ENCODE results near the gene TRIAP1. TPM values are rescaled to one million over a fixed set of nuclear protein-coding genes. Genes with fewer than 3 reads are reported as not detected.

Gene TRIAP1
- total and polyA plus RNA-seq, 2 donors (not counting 3 experiments of a cell fraction or from before 2014, with no cell fraction given) = 26.1 to 46.0 TPM

DNA sequence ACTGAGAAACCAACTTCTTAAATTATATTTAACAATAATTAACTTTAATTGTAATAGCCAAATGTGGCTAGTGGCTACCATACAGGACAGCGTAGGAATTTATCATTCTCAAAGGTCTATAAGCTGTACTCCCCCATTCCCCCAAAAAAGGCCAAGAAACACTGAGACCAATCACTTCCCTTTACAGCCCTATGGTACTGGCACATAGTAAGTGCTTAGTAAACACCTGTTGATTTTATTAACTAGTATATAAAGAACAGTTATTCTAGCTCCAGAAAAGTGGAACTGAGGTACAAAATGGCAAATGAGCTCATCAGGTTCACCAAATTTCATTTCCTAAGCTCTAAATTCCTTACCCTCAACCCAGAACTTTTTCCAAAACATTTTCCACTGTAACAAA is 29.5 kb upstream of the TRIAP1 start:
- no peaks in the 10 kb centered on the region for H3K79me2 ChIP-seq (ENCODE audit: control insufficient read depth, insufficient read depth, low read length)
- H3K9me3 ChIP-seq (replicated peaks; ENCODE audit: control insufficient read depth, insufficient read depth, low read length) = no peaks in the 10 kb centered on the region
- intact Hi-C loops (cut with micrococcal nuclease) = no loop called here
- no TSS peak for BruUV-seq (replicated peaks)
- peaks cover 6% of the 10 kb centered on the region for H3K4me1 ChIP-seq (ENCODE audit: control insufficient read depth, extremely low read depth, insufficient read depth, low read length)
- no peaks in the 10 kb centered on the region for H3K27me3 ChIP-seq (ENCODE audit: control insufficient read depth in 2 of 2, insufficient read depth in 2 of 2, low read length in 2 of 2)
- CTCF ChIA-PET = interaction anchor here (1.1 to 1.2 kb wide), 3 partner anchors 11 to 28 kb away, joined by 3 to 5 read pairs (median 4); no protein-coding TSS in a partner anchor
- DNase-seq (ENCODE audit: low read depth, low spot score) = no peak
- dilution Hi-C loops (cut with MboI; ENCODE audit: extremely low pct_ligation_motif_present, low sequenced_read_pairs) = no loop called here
- no peak overlapping the region for H3K4me2 ChIP-seq (ENCODE audit: insufficient read depth, low read length)
- H3K4me3 ChIP-seq (replicated peaks in 1 of 3; ENCODE audit: insufficient read depth in 1 of 3, low read depth in 1 of 3, low read length in 3 of 3) = no peak overlapping the region
- no peaks in the 10 kb centered on the region for H4K20me1 ChIP-seq (replicated peaks; ENCODE audit: control insufficient read depth, extremely low read depth, insufficient read depth, low read length)
- H3K9me1 ChIP-seq (replicated peaks; ENCODE audit: control insufficient read depth, extremely low read depth, insufficient read depth, low read length) = no peaks in the 10 kb centered on the region
- POLR2A ChIA-PET = interaction anchor here (1.5 kb wide), 1 partner anchor 21 kb away, joined by 11 read pairs; the partner anchor contains the start of gene DYNLL1
- no peak overlapping the region for H3K9ac ChIP-seq (replicated peaks; ENCODE audit: extremely low read depth, insufficient read depth, low read length)
- no peak for TF ChIP-seq MAX (IDR thresholded peaks at IDR 0.05; ENCODE audit: insufficient read depth, insufficient read length)
- TF ChIP-seq FOS (IDR thresholded peaks at IDR 0.05; ENCODE audit: borderline replicate concordance, insufficient read depth, low read length) = no peak
- TF ChIP-seq EZH2 (IDR thresholded peaks at IDR 0.05; ENCODE audit: borderline replicate concordance, low read depth, low read length, severe bottlenecking) = no peak
- TF ChIP-seq JUN (IDR thresholded peaks at IDR 0.05; ENCODE audit: borderline replicate concordance, insufficient read depth, insufficient read length, low read depth) = no peak
- TF ChIP-seq GATA2 (IDR thresholded peaks at IDR 0.05; ENCODE audit: insufficient read depth, insufficient read length, low read depth, low read length) = no peak
- TF ChIP-seq, protein P1, sequence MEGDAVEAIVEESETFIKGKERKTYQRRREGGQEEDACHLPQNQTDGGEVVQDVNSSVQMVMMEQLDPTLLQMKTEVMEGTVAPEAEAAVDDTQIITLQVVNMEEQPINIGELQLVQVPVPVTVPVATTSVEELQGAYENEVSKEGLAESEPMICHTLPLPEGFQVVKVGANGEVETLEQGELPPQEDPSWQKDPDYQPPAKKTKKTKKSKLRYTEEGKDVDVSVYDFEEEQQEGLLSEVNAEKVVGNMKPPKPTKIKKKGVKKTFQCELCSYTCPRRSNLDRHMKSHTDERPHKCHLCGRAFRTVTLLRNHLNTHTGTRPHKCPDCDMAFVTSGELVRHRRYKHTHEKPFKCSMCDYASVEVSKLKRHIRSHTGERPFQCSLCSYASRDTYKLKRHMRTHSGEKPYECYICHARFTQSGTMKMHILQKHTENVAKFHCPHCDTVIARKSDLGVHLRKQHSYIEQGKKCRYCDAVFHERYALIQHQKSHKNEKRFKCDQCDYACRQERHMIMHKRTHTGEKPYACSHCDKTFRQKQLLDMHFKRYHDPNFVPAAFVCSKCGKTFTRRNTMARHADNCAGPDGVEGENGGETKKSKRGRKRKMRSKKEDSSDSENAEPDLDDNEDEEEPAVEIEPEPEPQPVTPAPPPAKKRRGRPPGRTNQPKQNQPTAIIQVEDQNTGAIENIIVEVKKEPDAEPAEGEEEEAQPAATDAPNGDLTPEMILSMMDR (IDR thresholded peaks at IDR 0.05; ENCODE audit: extremely low read depth in 1 of 2, insufficient read depth in 1 of 2, low read depth in 1 of 2, low read length in 2 of 2) = no peak
- no peak for TF ChIP-seq MYC (IDR thresholded peaks at IDR 0.05; ENCODE audit: low read depth, low read length)
- TF ChIP-seq POLR2AphosphoS5 (IDR thresholded peaks at IDR 0.05; ENCODE audit: insufficient read depth, low read depth, low read length) = no peak
- TF ChIP-seq POLR2A (IDR thresholded peaks at IDR 0.05; ENCODE audit: low read depth, low read length) = no peak
- H2AFZ ChIP-seq (ENCODE audit: low read depth, low read length) = no peak overlapping the region
- FAIRE-seq = no peak
- H3K36me3 ChIP-seq (ENCODE audit: control insufficient read depth in 2 of 2, extremely low read depth in 1 of 2, insufficient read depth in 2 of 2, low read length in 2 of 2) = no peaks in the 10 kb centered on the region
- H3K27ac ChIP-seq (ENCODE audit: insufficient read depth, low read depth, low read length) = no peak overlapping the region
